Small intestine (tissue), 7 donors: ENCODE results near the gene CARM1. TPM values are rescaled to one million over a fixed set of nuclear protein-coding genes. Genes with fewer than 3 reads are reported as not detected.

Experiments
- DNase-seq, 2 donors: peaks; one replicate each; pipeline versions ENCODE4 v3.0.0 to v3.0.0-alpha.2; 2013
- FAIRE-seq: peaks from 2 replicates; lab custom pipeline; 2012; peaks lifted over from hg19 to GRCh38; lab: Jason Lieb, UNC
- H3K27ac ChIP-seq, 3 donors: one replicate each; pipeline ENCODE4 v1.5.1; 2013; ENCODE audit warnings: low read length in 2 of 3, mild to moderate bottlenecking in 2 of 3, control low read depth in 1 of 3, inconsistent platforms in 1 of 3, low read depth in 1 of 3, moderate library complexity in 1 of 3
- H3K27me3 ChIP-seq, 3 donors: one replicate each; pipeline ENCODE4 v1.6.1; 2013; ENCODE audit warnings: low read length in 3 of 3, inconsistent platforms in 1 of 3; ENCODE audit not compliant: control insufficient read depth in 3 of 3, insufficient read depth in 3 of 3
- H3K36me3 ChIP-seq, 3 donors: one replicate each; pipeline ENCODE4 v1.6.1; 2013; ENCODE audit warnings: low read length in 3 of 3, inconsistent platforms in 1 of 3, low read depth in 1 of 3, mild to moderate bottlenecking in 1 of 3, moderate library complexity in 1 of 3; ENCODE audit not compliant: control insufficient read depth in 3 of 3, insufficient read depth in 2 of 3
- H3K4me1 ChIP-seq, 3 donors: one replicate each; pipeline ENCODE4 v1.6.1; 2013; ENCODE audit warnings: low read length in 2 of 3, inconsistent platforms in 1 of 3, low read depth in 1 of 3, mild to moderate bottlenecking in 1 of 3, moderate library complexity in 1 of 3; ENCODE audit not compliant: control insufficient read depth in 3 of 3, insufficient read depth in 2 of 3
- H3K4me3 ChIP-seq, 3 donors: one replicate each; pipeline ENCODE4 v1.5.1; 2013; ENCODE audit warnings: low read length in 3 of 3, control low read depth in 1 of 3, inconsistent platforms in 1 of 3, low read depth in 1 of 3, mild to moderate bottlenecking in 1 of 3, moderate library complexity in 1 of 3
- H3K9me3 ChIP-seq, 2 donors: one replicate each; pipeline ENCODE4 v1.6.1; 2013; ENCODE audit warnings: low read depth in 1 of 2, low read length in 1 of 2; ENCODE audit not compliant: control insufficient read depth in 2 of 2, insufficient read depth in 1 of 2
- WGBS, 3 donors: extraction: QIAGEN DNeasy Blood & Tissue Kit; methylation state at CpG; one replicate each; pipeline ENCODE4 v1.1.7; 2013; 5-methylcytosine and 5-hydroxymethylcytosine counted together
- polyA plus RNA-seq, 4 donors: library from polyadenylated mRNA; stranded (reverse) in 3 of 4; unstranded in 1 of 4; fragments of 200-250 nt in 3 of 4; fragments of 120-200 nt in 1 of 4; gene quantifications; one replicate each; pipeline versions ENCODE4 v1.2.1 to v1.2.3, GENCODE V29; 2013
- donor health status: healthy with polysubstance abuse.
- donor health status: control.
- donor health status: control.
- donor health status: Bipolar disorder and iron deficiency.
- donor health status: healthy.

The CARM1 gene
- polyA plus RNA-seq, 4 donors, result 30.0 to 48.9 (median 37.0) TPM

DNA sequence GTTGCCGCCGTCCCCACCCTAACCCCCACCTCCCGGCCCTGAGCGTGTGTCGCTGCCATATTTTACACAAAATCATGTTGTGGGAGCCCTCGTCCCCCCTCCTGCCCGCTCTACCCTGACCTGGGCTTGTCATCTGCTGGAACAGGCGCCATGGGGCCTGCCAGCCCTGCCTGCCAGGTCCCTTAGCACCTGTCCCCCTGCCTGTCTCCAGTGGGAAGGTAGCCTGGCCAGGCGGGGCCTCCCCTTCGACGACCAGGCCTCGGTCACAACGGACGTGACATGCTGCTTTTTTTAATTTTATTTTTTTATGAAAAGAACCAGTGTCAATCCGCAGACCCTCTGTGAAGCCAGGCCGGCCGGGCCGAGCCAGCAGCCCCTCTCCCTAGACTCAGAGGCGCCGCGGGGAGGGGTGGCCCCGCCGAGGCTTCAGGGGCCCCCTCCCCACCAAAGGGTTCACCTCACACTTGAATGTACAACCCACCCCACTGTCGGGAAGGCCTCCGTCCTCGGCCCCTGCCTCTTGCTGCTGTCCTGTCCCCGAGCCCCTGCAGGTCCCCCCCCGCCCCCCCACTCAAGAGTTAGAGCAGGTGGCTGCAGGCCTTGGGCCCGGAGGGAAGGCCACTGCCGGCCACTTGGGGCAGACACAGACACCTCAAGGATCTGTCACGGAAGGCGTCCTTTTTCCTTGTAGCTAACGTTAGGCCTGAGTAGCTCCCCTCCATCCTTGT is 50.7 kb downstream of the CARM1 start:
- no peaks in the 10 kb centered on the region for H3K9me3 ChIP-seq
- FAIRE-seq (no peak), DNase-seq (no peak)
- no peak overlapping the region for H3K27ac ChIP-seq
- peaks cover 9 to 92% (median 16%) of the 10 kb centered on the region in 3 donors for H3K36me3 ChIP-seq
- 81 to 84% (median 83%) methylated on average over 32 to 33 of the region's 33 CpGs for whole genome bisulfite sequencing, 3 donors
- no peaks in the 10 kb centered on the region for H3K27me3 ChIP-seq
- H3K4me1 ChIP-seq, result no peaks in the 10 kb centered on the region
- no peak overlapping the region for H3K4me3 ChIP-seq

DNA sequence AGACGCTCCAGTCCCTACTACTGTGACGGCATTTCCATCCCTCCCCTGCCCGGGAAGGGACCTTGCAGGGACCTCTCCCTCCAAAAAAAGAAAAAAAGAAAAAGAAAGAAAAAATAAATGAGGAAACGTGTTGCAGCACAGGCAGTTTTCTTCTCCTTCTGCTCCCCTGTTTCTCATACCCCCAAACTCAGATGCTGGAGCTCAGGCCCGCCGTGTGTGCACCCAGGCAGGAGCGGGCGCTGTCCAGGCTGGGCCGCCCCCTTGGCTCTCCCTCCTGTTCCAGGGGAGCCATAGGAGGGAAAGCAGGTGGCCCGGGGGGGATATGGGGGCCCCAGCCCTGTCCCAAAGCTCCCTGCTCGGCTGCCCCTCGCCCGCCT is 51.3 kb downstream of the CARM1 start:
- WGBS, 3 donors, result 88 to 92% (median 91%) methylated on average over 13 of the region's 13 CpGs

DNA sequence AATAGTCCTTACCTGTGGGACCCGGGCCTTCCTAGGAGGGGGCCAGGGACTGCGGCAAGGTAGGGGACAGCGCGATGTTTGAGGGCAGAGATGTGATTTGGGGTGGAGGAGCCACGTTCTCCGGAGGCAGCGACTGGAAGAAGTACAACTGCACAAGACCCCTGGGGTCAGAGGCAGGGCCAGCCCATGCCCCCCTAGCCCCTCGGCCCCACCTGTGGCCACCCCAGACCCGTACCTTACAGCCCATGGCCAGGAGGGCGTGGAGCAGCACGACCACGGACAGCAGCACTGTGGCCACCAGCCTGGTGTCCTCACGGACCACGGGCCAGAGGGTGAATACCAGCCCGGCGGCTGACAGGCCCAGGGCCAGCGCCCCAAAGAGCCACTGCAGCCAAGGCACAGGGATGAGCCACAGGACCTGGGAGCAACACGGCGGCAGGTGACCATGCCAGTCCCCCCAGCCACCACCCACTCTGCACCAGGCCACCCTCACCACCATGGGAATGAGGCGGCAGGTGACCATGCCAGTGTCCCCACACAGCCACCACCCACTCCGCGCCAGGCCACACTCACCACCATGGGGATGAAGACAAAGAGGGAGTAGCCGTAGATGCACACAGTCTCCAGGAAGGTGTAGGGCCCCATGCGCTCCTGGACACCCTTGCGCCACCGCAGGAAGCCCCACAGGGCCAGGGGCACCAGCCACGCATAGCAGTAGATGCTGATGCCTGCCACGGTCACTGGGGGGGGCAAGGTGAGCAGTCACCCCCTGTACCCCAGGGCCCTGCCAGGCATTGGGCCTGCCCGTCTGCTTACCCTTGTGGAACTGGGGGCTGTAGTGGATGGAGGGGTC is 52.1 kb downstream of the CARM1 start:
- peaks cover 0 to 7% (median 0%) of the 10 kb centered on the region in 3 donors for H3K4me1 ChIP-seq
- peaks cover 9 to 84% (median 16%) of the 10 kb centered on the region in 3 donors for H3K36me3 ChIP-seq
- H3K27ac ChIP-seq, result no peak overlapping the region
- DNase-seq (no peak), FAIRE-seq (no peak)
- H3K27me3 ChIP-seq, result no peaks in the 10 kb centered on the region
- 92 to 94% (median 93%) methylated on average over 25 to 29 of the region's 29 CpGs for WGBS, 3 donors
- no peak overlapping the region for H3K4me3 ChIP-seq
- no peaks in the 10 kb centered on the region for H3K9me3 ChIP-seq

More for the DNA sequence above, 51.3 kb downstream of the CARM1 start:
- Histone ChIP-seq H3K27me3 (no peaks in the 10 kb centered on the region), H3K36me3 (peaks cover 9 to 92% (median 16%) of the 10 kb centered on the region in 3 donors), H3K9me3 (no peaks in the 10 kb centered on the region), H3K4me1 (peaks cover 0 to 4% (median 0%) of the 10 kb centered on the region in 3 donors), H3K27ac (no peak overlapping the region), H3K4me3 (no peak overlapping the region)
- FAIRE-seq (no peak), DNase-seq (no peak)

DNA sequence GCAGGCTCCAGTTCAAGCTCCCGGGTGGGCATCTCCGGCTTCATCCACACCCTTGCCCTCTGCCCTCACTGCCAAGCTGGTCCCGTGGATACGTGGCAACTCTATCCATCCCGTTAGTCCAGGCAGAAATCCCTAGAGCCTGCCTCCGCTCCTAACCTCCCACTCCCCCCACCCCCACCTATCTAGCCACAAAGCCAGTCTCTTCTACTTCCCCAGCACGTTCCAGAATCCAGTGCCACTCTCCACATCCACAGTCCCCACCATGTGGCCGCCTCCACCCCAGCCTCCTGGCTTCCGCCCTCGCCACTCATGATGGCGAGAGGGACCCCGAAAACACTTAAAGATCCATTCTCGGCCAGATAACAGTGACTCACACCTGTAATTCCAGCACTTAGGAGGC is 53.2 kb downstream of the CARM1 start:
- DNase-seq (no peak), FAIRE-seq (no peak)
- Histone ChIP-seq H3K27ac (no peak overlapping the region), H3K4me1 (peaks cover 0 to 10% (median 4%) of the 10 kb centered on the region in 3 donors), H3K9me3 (no peaks in the 10 kb centered on the region), H3K36me3 (peaks cover 5 to 76% (median 16%) of the 10 kb centered on the region in 3 donors), H3K4me3 (no peak overlapping the region), H3K27me3 (no peaks in the 10 kb centered on the region)
- 85 to 87% (median 86%) methylated on average over 13 of the region's 13 CpGs for WGBS, 3 donors

DNA sequence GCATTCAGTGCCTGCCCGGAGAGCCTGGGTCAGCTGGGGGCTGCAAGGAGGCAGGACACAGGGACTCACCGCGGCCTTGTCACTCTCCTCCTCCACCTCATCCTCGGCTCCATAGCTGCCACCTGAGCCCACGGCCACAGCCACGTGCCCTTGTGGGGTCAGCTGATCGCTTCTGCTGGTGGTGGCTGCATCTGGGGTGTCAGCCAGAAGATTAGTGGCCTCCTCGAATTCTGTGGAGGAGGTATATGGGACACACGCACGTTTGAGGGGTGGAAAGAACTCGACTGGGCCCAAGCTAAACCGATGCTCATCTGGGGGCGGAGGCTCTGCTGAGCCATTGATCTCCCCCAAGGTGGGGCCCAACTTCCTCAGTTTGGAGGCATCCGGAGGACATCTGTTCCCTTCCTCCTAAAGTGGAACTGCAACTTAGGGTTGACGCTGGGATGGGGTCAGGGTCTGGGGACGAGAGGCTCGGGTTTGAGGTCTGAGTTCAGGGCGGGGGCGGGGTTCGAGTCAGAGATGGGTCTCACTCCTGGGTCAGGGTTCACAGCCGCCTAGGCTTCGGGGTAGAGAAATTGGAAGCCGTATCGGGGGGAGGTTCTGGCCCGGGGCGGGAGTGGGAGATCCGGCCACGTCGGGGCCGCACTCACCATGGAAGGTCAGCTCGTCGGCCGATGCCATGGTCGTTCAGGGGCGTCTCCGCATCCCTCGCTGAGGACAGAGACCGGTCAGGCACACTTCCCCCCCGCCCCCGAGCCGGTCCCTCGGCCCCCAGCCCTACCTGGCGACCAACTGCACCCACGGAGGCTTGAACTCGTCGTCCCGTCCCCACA is 56.6 kb downstream of the CARM1 start:
- Histone ChIP-seq H3K9me3 (no peaks in the 10 kb centered on the region), H3K4me3 (peak overlapping the region; percentile 78 to 99 (median 87)), H3K4me1 (peaks cover 0 to 14% (median 8%) of the 10 kb centered on the region in 3 donors), H3K27me3 (no peaks in the 10 kb centered on the region), H3K27ac (peak overlapping the region in 1 of 3 donors; percentile 82), H3K36me3 (peaks cover 0 to 62% (median 4%) of the 10 kb centered on the region in 3 donors)
- DNase-seq, result peak; percentile 20 to 29
- 3 to 6% (median 4%) methylated on average over 44 to 47 of the region's 47 CpGs for WGBS, 3 donors
- FAIRE-seq, result no peak

DNA sequence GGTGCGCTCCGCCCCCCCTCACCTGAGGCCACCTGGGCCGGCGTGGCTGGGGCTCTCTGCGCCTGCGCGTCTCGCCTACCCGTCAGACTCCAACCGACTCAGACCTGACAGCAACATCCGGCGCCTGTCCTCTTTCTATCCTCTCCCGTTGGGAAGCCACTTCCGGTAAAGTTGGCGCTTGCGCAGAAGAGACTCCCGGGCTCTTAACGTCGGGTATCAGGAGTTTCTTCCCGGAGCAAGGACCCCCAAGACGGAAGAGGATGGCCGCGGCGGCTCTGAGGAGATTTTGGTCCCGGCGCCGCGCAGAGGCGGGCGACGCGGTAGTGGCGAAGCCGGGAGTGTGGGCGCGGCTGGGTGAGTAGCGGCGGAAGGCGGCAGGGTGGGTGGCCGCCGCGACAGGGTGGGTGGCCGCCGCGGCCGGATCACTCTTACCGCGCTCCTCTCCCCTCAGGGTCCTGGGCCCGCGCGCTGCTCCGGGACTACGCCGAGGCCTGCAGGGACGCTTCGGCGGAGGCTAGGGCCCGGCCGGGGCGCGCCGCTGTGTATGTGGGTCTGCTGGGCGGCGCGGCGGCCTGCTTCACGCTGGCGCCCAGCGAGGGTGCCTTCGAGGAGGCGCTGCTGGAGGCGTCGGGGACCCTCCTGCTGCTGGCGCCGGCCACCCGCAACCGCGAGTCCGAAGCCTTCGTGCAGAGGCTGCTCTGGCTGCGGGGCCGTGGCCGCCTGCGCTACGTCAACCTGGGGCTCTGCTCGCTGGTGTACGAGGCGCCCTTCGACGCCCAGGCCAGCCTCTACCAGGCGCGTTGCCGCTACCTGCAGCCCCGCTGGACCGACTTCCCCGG is 57.4 kb downstream of the CARM1 start, which contains the start of the genes TIMM29 and YIPF2:
Gene TIMM29 (plus strand): TSS at position 249 of the 839 bp plus-strand sequence. CDS start 12 bp downstream, at position 261.
Gene YIPF2 (minus strand): TSS at position 77 of the 839 bp plus-strand sequence. CDS start 229 bp downstream, outside the sequence.
- Histone ChIP-seq H3K27me3 (no peaks in the 10 kb centered on the region), H3K9me3 (no peaks in the 10 kb centered on the region), H3K4me1 (peaks cover 0 to 14% (median 8%) of the 10 kb centered on the region in 3 donors), H3K4me3 (peak within 1 kb of the TSS; percentile 78 to 99 (median 87)), H3K27ac (peak within 1 kb of the TSS; percentile 56 to 82 (median 66)), H3K36me3 (peaks cover 0 to 57% (median 4%) of the 10 kb centered on the region in 3 donors)
- FAIRE-seq (no peak), DNase-seq (peak; percentile 99 to 100)
- 0% methylated on average over 34 to 96 of the region's 96 CpGs for WGBS, 3 donors

DNA sequence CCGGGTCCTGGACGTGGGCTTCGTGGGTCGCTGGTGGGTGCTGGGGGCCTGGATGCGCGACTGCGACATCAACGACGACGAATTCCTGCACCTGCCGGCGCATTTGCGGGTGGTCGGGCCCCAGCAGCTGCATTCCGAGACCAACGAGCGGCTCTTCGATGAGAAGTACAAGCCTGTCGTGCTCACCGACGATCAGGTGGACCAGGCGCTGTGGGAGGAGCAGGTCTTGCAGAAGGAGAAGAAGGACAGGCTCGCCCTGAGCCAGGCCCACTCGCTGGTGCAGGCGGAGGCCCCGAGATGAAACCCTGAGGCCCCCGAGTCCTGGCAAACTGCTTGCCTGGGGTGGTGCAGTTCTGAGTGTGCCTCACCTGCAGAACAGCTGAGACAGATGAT is 58.0 kb downstream of the CARM1 start:
- peaks cover 0 to 51% (median 4%) of the 10 kb centered on the region in 3 donors for H3K36me3 ChIP-seq
- H3K27me3 ChIP-seq, result no peaks in the 10 kb centered on the region
- 2 to 8% (median 4%) methylated on average over 23 to 27 of the region's 27 CpGs for whole genome bisulfite sequencing, 3 donors
- DNase-seq, result peak in 1 of 2 donors; percentile 12
- H3K4me1 ChIP-seq, result peaks cover 0 to 14% (median 8%) of the 10 kb centered on the region in 3 donors
- H3K27ac ChIP-seq, result peak overlapping the region; percentile 56 to 82 (median 66)
- H3K9me3 ChIP-seq, result no peaks in the 10 kb centered on the region
- FAIRE-seq, result no peak
- H3K4me3 ChIP-seq, result peak overlapping the region; percentile 78 to 99 (median 87)
